Upper lobe of right lung (tissue), 1 donor: ENCODE results near the gene DIS3L2. TPM values are rescaled to one million over a fixed set of nuclear protein-coding genes. Genes with fewer than 3 reads are reported as not detected.

Source experiments
- ATAC-seq: fragments of 200-7000 bp; cut with Tn5 transposase; one replicate; pipeline ENCODE4 v1.9.1; 2020; ENCODE audit warnings: mild to moderate bottlenecking, moderate library complexity
- DNase-seq: peaks from one replicate; pipeline ENCODE4 v3.0.0-alpha.2; 2020
- H3K27ac ChIP-seq: fragments of 200-600 bp; one replicate; pipeline ENCODE4 v1.8.0; 2022
- H3K27me3 ChIP-seq: fragments of 200-600 bp; one replicate; pipeline ENCODE4 v1.8.0; 2022; ENCODE audit warnings: mild to moderate bottlenecking
- H3K36me3 ChIP-seq: fragments of 200-600 bp; one replicate; pipeline ENCODE4 v1.8.0; 2022
- H3K4me1 ChIP-seq: fragments of 200-600 bp; one replicate; pipeline ENCODE4 v1.8.0; 2022
- H3K4me3 ChIP-seq: fragments of 200-600 bp; one replicate; pipeline ENCODE4 v1.8.0; 2022; ENCODE audit warnings: mild to moderate bottlenecking
- H3K9me3 ChIP-seq: fragments of 200-600 bp; one replicate; pipeline ENCODE4 v1.8.0; 2022
- intact Hi-C: fragments of 100-400 bp; cut with DNase I; formaldehyde crosslinking; loops from one replicate; pipeline ENCODE4 v1.11.0; 2022
- total RNA-seq: library from RNA; stranded (reverse); fragmentation: NEBNext Ultra II Directional; extraction: Animal tissue kit (Norgen Biotek cat#: 25700); gene quantifications from one replicate; pipeline ENCODE4 v1.2.1, GENCODE V29; 2021
- TF ChIP-seq, protein P1 (sequence below): fragments of 200-600 bp; IDR thresholded peaks from one replicate; pipeline ENCODE4 v1.8.0; 2022; ENCODE audit warnings: antibody characterized with exemption
- donor health status: DM: no; HTN: yes; CAD: no; lungs with severe emphysema.

The DIS3L2 gene
- total RNA-seq, 1 donor from 2014 or later = 35.8 TPM

- Histone ChIP-seq H3K27ac (no peak overlapping the region), H3K4me1 (no peaks in the 10 kb centered on the region), H3K36me3 (no peaks in the 10 kb centered on the region), H3K4me3 (no peak overlapping the region), H3K27me3 (no peaks in the 10 kb centered on the region), H3K9me3 (no peaks in the 10 kb centered on the region)
- ATAC-seq (no peak), DNase-seq (no peak)
- TF ChIP-seq, protein P1, sequence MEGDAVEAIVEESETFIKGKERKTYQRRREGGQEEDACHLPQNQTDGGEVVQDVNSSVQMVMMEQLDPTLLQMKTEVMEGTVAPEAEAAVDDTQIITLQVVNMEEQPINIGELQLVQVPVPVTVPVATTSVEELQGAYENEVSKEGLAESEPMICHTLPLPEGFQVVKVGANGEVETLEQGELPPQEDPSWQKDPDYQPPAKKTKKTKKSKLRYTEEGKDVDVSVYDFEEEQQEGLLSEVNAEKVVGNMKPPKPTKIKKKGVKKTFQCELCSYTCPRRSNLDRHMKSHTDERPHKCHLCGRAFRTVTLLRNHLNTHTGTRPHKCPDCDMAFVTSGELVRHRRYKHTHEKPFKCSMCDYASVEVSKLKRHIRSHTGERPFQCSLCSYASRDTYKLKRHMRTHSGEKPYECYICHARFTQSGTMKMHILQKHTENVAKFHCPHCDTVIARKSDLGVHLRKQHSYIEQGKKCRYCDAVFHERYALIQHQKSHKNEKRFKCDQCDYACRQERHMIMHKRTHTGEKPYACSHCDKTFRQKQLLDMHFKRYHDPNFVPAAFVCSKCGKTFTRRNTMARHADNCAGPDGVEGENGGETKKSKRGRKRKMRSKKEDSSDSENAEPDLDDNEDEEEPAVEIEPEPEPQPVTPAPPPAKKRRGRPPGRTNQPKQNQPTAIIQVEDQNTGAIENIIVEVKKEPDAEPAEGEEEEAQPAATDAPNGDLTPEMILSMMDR = no peak
- intact Hi-C loops = no loop called here
Observed at GRCh38 chr2:232281858-232282507, 320.5 kb downstream of the DIS3L2 start.

- ATAC-seq (no peak), DNase-seq (no peak)
- no peaks in the 10 kb centered on the region for H3K36me3 ChIP-seq
- TF ChIP-seq, protein P1 = no peak
- H3K9me3 ChIP-seq = no peaks in the 10 kb centered on the region
- H3K4me1 ChIP-seq = no peaks in the 10 kb centered on the region
- intact Hi-C loops = no loop called here
- no peaks in the 10 kb centered on the region for H3K27me3 ChIP-seq
- no peak overlapping the region for H3K27ac ChIP-seq
- no peak overlapping the region for H3K4me3 ChIP-seq
Observed at GRCh38 chr2:232282508-232283055, 321.1 kb downstream of the DIS3L2 start.

- H3K4me1 ChIP-seq = no peaks in the 10 kb centered on the region
- no peak overlapping the region for H3K4me3 ChIP-seq
- H3K36me3 ChIP-seq = no peaks in the 10 kb centered on the region
- H3K27ac ChIP-seq = no peak overlapping the region
- ATAC-seq = no peak
- TF ChIP-seq, protein P1 = no peak
- intact Hi-C loops = no loop called here
- no peaks in the 10 kb centered on the region for H3K27me3 ChIP-seq
- no peak for DNase-seq
- H3K9me3 ChIP-seq = no peaks in the 10 kb centered on the region
Observed at GRCh38 chr2:232286001-232286868, 324.7 kb downstream of the DIS3L2 start.

- no peaks in the 10 kb centered on the region for H3K27me3 ChIP-seq
- no peak for DNase-seq
- no peaks in the 10 kb centered on the region for H3K4me1 ChIP-seq
- H3K4me3 ChIP-seq = no peak overlapping the region
- H3K36me3 ChIP-seq = no peaks in the 10 kb centered on the region
- no peak for ATAC-seq
- no peaks in the 10 kb centered on the region for H3K9me3 ChIP-seq
- intact Hi-C loops = no loop called here
- TF ChIP-seq, protein P1 = no peak
- H3K27ac ChIP-seq = no peak overlapping the region
Observed at GRCh38 chr2:232287316-232287715, 325.8 kb downstream of the DIS3L2 start.

DNA sequence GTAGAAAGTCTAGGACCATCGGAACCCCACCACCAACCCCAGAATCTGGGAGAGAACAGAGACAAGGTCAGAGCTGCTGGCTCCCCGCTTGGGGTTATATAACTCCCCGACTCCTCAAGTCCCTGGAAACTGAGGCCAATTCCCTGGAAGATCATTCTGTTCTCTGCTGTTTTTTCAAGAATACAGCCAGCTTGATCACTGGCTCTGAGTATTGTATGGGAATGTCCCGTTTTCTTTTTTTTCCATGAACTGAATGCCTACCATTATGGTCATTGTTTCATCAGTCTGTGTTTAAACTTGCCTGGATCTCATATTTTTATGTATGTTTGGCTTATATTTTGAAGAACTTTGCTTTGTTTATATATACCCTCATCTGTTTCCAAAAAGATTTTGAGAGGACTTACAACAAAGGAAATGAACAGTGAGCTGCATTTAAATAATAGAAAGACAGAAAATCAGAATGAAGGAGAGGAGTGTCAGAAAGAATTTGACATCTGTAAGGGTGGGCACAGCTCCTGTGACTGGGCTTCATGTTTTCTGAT is 327.0 kb downstream of the DIS3L2 start:
- ATAC-seq (no peak), DNase-seq (no peak)
- Histone ChIP-seq H3K9me3 (no peaks in the 10 kb centered on the region), H3K36me3 (no peaks in the 10 kb centered on the region), H3K27ac (no peak overlapping the region), H3K4me3 (no peak overlapping the region), H3K4me1 (no peaks in the 10 kb centered on the region), H3K27me3 (no peaks in the 10 kb centered on the region)
- TF ChIP-seq, protein P1 = no peak
- intact Hi-C loops = no loop called here
